RWPE1 (cell line): ENCODE data around the gene CMC1.
A peak's percentile ranks its signal among the peaks of the same experiment; 100 is the strongest.

Experiments used
- CTCF ChIA-PET: fragments of 350-600 bp; sonication (Branson Sonifier 250); formaldehyde crosslinking; extraction: SDS; loops from one replicate; lab custom pipeline; 2021; lab: Yijun Ruan, JAX
- POLR2A ChIA-PET: fragments of 400-600 bp; formaldehyde crosslinking; extraction: SDS; loops from one replicate; lab custom pipeline; 2020; ENCODE audit warnings: antibody characterized with exemption; ENCODE audit not compliant: low non-redundant PET; lab: Yijun Ruan, JAX
- DNase-seq: peaks from one replicate; pipeline ENCODE4 v3.0.0; 2012; ENCODE audit warnings: low spot score
- H3K27ac ChIP-seq: fragments of 450-650 bp; 2 replicates; pipeline ENCODE4 v1.5.1; 2017
- TF ChIP-seq, protein P1 (sequence below): fragments of 450-650 bp; conservative IDR thresholded peaks from 2 replicates; pipeline ENCODE4 v1.5.1; 2017; ENCODE audit warnings: low read depth, mild to moderate bottlenecking

The CMC1 gene

GRCh38 chr3:28308196-28308595 lies 66.8 kb downstream of the CMC1 start:
- H3K27ac ChIP-seq = no peak overlapping the region
- ChIA-PET POLR2A (no interaction called here), CTCF (interaction anchor here (0.6 to 1.0 kb wide), 2 partner anchors 20 to 809 kb away, joined by 4 to 5 read pairs; no protein-coding TSS in a partner anchor)
- TF ChIP-seq, protein P1, sequence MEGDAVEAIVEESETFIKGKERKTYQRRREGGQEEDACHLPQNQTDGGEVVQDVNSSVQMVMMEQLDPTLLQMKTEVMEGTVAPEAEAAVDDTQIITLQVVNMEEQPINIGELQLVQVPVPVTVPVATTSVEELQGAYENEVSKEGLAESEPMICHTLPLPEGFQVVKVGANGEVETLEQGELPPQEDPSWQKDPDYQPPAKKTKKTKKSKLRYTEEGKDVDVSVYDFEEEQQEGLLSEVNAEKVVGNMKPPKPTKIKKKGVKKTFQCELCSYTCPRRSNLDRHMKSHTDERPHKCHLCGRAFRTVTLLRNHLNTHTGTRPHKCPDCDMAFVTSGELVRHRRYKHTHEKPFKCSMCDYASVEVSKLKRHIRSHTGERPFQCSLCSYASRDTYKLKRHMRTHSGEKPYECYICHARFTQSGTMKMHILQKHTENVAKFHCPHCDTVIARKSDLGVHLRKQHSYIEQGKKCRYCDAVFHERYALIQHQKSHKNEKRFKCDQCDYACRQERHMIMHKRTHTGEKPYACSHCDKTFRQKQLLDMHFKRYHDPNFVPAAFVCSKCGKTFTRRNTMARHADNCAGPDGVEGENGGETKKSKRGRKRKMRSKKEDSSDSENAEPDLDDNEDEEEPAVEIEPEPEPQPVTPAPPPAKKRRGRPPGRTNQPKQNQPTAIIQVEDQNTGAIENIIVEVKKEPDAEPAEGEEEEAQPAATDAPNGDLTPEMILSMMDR = no peak
- DNase-seq = no peak

DNA sequence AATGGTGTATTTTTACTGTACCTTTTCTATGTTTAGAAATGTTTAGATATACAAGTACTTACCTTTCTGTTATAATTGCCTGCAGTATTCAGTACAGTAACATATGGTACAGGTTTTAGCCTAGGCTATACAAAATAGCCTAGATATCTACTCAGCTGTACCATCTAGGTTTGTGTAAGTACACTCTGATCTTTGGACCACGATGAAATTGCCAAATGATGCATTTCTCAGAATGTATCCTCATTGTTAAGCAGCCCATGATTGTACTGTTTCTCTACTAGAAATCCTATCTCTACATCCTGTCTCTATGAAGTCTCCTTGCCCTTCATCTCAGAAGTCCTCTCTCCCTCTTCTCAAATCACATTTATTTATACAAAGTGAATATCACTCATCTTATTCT lies 74.3 kb downstream of the CMC1 start:
- CTCF ChIA-PET = interaction anchor here (0.6 kb wide), 1 partner anchor 591 kb away, joined by 3 read pairs; no protein-coding TSS in a partner anchor
- POLR2A ChIA-PET = no interaction called here
- no peak for DNase-seq
- TF ChIP-seq, protein P1 = no peak
- H3K27ac ChIP-seq = no peak overlapping the region

DNA sequence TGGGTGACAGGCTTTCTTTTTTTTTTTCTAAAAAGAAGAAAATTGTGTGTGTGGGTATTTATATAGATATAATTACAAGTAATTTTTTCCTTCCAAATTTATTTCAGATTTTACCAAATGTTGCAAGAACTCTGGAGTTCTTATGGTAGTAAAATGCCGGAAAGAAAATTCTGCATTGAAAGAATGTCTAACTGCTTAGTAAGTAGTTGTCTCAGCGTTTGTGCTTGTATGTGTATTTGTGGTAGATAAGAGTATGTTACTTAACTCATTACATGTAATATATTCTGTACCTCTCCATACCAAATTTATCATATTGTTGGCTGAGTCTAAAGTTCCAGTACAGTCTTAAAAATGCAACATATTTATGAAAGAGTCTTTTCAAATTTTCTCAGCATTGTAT lies 74.8 kb downstream of the CMC1 start:
- DNase-seq = no peak
- CTCF ChIA-PET = interaction anchor here (0.6 kb wide), 1 partner anchor 591 kb away, joined by 3 read pairs; no protein-coding TSS in a partner anchor
- no peak overlapping the region for H3K27ac ChIP-seq
- POLR2A ChIA-PET = no interaction called here
- TF ChIP-seq, protein P1 = no peak

GRCh38 chr3:28317438-28318022 lies 76.1 kb downstream of the CMC1 start:
- peak; percentile 12 for DNase-seq
- TF ChIP-seq, protein P1 = peak; percentile 61

GRCh38 chr3:28320981-28321380 lies 79.6 kb downstream of the CMC1 start:
- no peak for DNase-seq
- TF ChIP-seq, protein P1 = no peak
- POLR2A ChIA-PET = no interaction called here
- H3K27ac ChIP-seq = no peak overlapping the region
- CTCF ChIA-PET = interaction anchor here (0.6 kb wide), 2 partner anchors 22 to 923 kb away, joined by 3 to 6 read pairs; no protein-coding TSS in a partner anchor

More at GRCh38 chr3:28317438-28318022, 76.1 kb downstream of the CMC1 start:
- POLR2A ChIA-PET = no interaction called here
- H3K27ac ChIP-seq = no peak overlapping the region
- CTCF ChIA-PET = interaction anchor here (0.7 kb wide), 1 partner anchor 596 kb away, joined by 3 read pairs; no protein-coding TSS in a partner anchor

- DNase-seq = no peak
- H3K27ac ChIP-seq = no peak overlapping the region
- TF ChIP-seq, protein P1 = no peak
- CTCF ChIA-PET = no interaction called here
- POLR2A ChIA-PET = no interaction called here
These were observed 81.0 kb downstream of the CMC1 start for GRCh38 chr3:28322464-28322863.
